ENCODE results near the gene SLU7. TPM values are rescaled to one million over a fixed set of nuclear protein-coding genes. Genes with fewer than 3 reads are reported as not detected.
A peak's percentile ranks its signal among the peaks of the same experiment; 100 is the strongest.

Gene SLU7
- total RNA-seq, 6 donors from 2014 or later, result 26.7 to 115 (median 60.7) TPM

DNA sequence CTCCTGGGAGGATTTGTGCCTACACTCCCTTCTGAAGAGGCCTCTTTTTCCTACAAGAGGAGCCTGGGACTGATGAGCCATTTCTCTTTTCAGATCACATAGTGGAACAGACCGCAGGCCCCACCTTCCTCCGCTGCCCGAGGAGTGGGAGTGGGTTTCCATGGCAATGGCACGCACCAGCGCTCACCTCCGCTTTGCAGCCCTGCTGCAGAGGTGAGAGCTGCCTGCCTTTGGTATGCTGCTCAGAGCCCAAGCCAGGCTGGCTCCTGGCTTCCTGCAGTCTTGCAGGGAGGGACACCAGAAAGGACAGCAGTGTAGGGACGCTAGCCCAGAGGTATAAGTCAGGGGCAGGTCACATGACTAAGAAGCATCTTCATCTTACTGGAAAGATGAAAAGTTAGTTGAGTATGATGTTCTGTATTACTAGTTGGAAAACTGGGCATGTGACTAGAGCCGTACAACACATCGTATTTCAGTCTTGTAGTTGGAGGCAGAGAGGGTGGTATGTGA, 15.2 kb upstream of the SLU7 start:
- TF ChIP-seq EP300 (IDR thresholded peaks at IDR 0.05), result no peak
- no peak for TF ChIP-seq POLR2AphosphoS5 (IDR thresholded peaks at IDR 0.05)
- TF ChIP-seq, protein P1, sequence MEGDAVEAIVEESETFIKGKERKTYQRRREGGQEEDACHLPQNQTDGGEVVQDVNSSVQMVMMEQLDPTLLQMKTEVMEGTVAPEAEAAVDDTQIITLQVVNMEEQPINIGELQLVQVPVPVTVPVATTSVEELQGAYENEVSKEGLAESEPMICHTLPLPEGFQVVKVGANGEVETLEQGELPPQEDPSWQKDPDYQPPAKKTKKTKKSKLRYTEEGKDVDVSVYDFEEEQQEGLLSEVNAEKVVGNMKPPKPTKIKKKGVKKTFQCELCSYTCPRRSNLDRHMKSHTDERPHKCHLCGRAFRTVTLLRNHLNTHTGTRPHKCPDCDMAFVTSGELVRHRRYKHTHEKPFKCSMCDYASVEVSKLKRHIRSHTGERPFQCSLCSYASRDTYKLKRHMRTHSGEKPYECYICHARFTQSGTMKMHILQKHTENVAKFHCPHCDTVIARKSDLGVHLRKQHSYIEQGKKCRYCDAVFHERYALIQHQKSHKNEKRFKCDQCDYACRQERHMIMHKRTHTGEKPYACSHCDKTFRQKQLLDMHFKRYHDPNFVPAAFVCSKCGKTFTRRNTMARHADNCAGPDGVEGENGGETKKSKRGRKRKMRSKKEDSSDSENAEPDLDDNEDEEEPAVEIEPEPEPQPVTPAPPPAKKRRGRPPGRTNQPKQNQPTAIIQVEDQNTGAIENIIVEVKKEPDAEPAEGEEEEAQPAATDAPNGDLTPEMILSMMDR (IDR thresholded peaks at IDR 0.05), result no peak
- TF ChIP-seq POLR2A (IDR thresholded peaks at IDR 0.05), result no peak
- 68 to 79% methylated on average over 8 to 9 of the region's 9 CpGs for WGBS, 2 donors
- Histone ChIP-seq H3K4me1 (peaks cover 7 to 8% (median 7%) of the 10 kb centered on the region in 4 donors), H3K36me3 (no peaks in the 10 kb centered on the region), H3K27me3 (no peaks in the 10 kb centered on the region), H3K27ac (no peak overlapping the region), H3K4me3 (no peak overlapping the region), H3K9me3 (no peaks in the 10 kb centered on the region)
- DNase-seq, result peak in 1 of 2 donors; percentile 44
- ATAC-seq (ENCODE audit: low FRiP score in 2 of 2), result peak in 1 of 2 donors; percentile 11

DNA sequence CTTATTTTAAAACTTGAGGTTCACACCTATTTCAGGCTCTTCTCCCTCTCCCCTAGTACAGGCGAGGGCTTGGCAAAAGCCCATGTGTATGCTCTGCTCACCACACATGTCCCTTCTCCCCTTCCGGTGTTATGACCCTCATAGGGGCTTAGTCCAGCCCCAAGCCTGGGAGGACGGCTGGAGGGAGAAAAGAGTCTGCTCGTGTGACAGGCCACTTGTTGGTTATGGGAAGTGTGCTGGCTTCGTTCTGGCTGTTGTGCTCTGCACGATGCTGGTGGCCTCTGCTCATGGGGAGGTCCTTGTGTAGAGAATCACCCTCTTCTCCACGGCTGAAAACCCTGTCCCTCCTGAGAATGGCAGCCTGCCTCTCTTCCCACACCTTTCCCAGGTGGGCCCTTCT, 13.9 kb upstream of the SLU7 start:
- Histone ChIP-seq H3K27me3 (no peaks in the 10 kb centered on the region), H3K4me1 (no peaks in the 10 kb centered on the region), H3K27ac (no peak overlapping the region), H3K4me3 (no peak overlapping the region), H3K9me3 (no peaks in the 10 kb centered on the region), H3K36me3 (no peaks in the 10 kb centered on the region)
- DNase-seq (no peak), ATAC-seq (ENCODE audit: low FRiP score in 2 of 2) (no peak)
- TF ChIP-seq POLR2A (IDR thresholded peaks at IDR 0.05) (no peak), EP300 (IDR thresholded peaks at IDR 0.05) (no peak), POLR2AphosphoS5 (IDR thresholded peaks at IDR 0.05) (no peak)
- TF ChIP-seq, protein P1 (IDR thresholded peaks at IDR 0.05), result no peak
- WGBS, 2 donors, result 89 to 93% methylated on average over 7 of the region's 7 CpGs

DNA sequence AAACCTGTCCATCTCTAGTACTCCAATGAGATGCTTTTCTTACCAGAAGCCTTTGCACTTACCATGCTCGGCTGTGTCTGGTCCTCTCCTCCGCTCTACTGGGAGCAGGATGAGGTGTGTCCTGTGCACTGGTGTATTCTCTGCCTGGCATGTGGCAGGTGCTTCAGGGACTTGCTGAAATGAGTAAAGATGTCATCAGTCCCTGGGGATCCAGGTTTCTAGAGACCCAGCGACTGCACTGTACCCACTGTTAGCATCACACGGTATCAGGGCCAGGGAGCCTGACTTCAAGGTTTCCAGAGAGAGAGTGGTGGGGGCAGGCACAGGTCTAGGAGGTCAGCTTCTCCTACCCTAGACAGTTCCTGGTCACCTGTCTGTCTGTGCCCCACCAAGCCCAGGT, 13.3 kb upstream of the SLU7 start:
- DNase-seq, result no peak
- WGBS, 2 donors, result 100% methylated on average over 2 to 4 of the region's 4 CpGs
- Histone ChIP-seq H3K4me1 (peaks cover 0 to 2% (median 2%) of the 10 kb centered on the region in 4 donors), H3K36me3 (no peaks in the 10 kb centered on the region), H3K9me3 (no peaks in the 10 kb centered on the region), H3K4me3 (no peak overlapping the region), H3K27me3 (no peaks in the 10 kb centered on the region), H3K27ac (no peak overlapping the region)
- TF ChIP-seq, protein P1 (IDR thresholded peaks at IDR 0.05), result no peak
- TF ChIP-seq POLR2A (IDR thresholded peaks at IDR 0.05) (no peak), POLR2AphosphoS5 (IDR thresholded peaks at IDR 0.05) (no peak)
- no peak for ATAC-seq (ENCODE audit: low FRiP score in 2 of 2)

DNA sequence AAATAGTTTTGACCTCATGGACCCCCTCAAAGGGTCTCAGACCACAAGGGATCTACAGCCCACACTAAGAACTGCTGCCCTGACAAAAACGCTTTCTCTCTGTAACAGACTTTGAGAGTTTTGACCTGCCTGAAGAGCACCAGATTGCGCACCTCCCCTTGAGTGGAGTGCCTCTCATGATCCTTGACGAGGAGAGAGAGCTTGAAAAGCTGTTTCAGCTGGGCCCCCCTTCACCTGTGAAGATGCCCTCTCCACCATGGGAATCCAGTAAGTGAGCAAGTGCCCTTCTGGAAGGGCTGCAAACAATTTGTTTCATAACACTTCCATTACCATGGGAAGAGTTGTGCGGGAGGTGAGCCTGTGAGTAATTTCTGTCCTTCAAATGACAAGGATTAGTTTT, 8.7 kb upstream of the SLU7 start:
- ATAC-seq (ENCODE audit: low FRiP score in 2 of 2) (peak; percentile 54 to 69), DNase-seq (peak in 1 of 2 donors; percentile 82)
- H3K27me3 ChIP-seq, result no peaks in the 10 kb centered on the region
- no peaks in the 10 kb centered on the region for H3K9me3 ChIP-seq
- TF ChIP-seq POLR2AphosphoS5 (IDR thresholded peaks at IDR 0.05), result peak; percentile 34 to 76
- TF ChIP-seq, protein P1 (IDR thresholded peaks at IDR 0.05), result no peak
- peak in 2 of 4 donors; percentile 12 to 95 for TF ChIP-seq EP300 (IDR thresholded peaks at IDR 0.05)
- peak in 1 of 4 donors; percentile 23 for TF ChIP-seq POLR2A (IDR thresholded peaks at IDR 0.05)
- H3K4me1 ChIP-seq, result peaks cover 3 to 16% (median 5%) of the 10 kb centered on the region in 4 donors
- no peak overlapping the region for H3K27ac ChIP-seq
- H3K4me3 ChIP-seq, result no peak overlapping the region
- WGBS, 2 donors, result 71 to 82% methylated on average over 4 of the region's 4 CpGs
- H3K36me3 ChIP-seq, result no peaks in the 10 kb centered on the region

DNA sequence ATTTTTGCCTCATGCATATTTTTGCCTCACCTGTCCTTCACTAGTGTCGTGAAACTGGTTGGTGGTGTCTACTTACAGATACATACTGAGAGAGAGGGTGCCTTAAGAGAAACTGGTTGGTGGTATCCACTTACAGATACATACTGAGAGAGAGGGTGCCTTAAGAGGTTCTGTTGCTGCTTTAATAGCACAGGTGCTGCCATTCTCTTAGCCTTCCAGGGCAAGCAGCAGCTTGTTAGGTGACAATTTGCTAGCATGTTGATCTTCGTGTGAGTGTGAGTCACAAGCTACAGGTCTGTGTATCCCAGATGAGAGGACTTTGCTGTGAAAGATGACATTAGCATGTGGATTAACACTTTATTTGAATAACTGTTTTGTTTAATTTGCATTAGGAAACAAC, 4.2 kb upstream of the SLU7 start:
- peaks cover 11 to 37% (median 24%) of the 10 kb centered on the region in 4 donors for H3K4me1 ChIP-seq

More for the DNA sequence above, 4.2 kb upstream of the SLU7 start:
- Histone ChIP-seq H3K36me3 (no peaks in the 10 kb centered on the region), H3K27me3 (no peaks in the 10 kb centered on the region), H3K9me3 (no peaks in the 10 kb centered on the region), H3K27ac (no peak overlapping the region), H3K4me3 (no peak overlapping the region)
- 51 to 67% methylated on average over 2 of the region's 2 CpGs for WGBS, 2 donors
- TF ChIP-seq POLR2A (IDR thresholded peaks at IDR 0.05) (no peak), EP300 (IDR thresholded peaks at IDR 0.05) (no peak), POLR2AphosphoS5 (IDR thresholded peaks at IDR 0.05) (no peak)
- TF ChIP-seq, protein P1 (IDR thresholded peaks at IDR 0.05), result no peak
- DNase-seq (no peak), ATAC-seq (ENCODE audit: low FRiP score in 2 of 2) (no peak)
